GM18502 (cell line): ENCODE results near the gene NPLOC4.

Source experiments
- ATAC-seq: cut with Tn5 transposase; IDR thresholded peaks from one replicate; pipeline ENCODE4 v1.9.1; 2021; ENCODE audit warnings: mild to moderate bottlenecking; ENCODE audit not compliant: unreplicated experiment, poor library complexity

The NPLOC4 gene

DNA sequence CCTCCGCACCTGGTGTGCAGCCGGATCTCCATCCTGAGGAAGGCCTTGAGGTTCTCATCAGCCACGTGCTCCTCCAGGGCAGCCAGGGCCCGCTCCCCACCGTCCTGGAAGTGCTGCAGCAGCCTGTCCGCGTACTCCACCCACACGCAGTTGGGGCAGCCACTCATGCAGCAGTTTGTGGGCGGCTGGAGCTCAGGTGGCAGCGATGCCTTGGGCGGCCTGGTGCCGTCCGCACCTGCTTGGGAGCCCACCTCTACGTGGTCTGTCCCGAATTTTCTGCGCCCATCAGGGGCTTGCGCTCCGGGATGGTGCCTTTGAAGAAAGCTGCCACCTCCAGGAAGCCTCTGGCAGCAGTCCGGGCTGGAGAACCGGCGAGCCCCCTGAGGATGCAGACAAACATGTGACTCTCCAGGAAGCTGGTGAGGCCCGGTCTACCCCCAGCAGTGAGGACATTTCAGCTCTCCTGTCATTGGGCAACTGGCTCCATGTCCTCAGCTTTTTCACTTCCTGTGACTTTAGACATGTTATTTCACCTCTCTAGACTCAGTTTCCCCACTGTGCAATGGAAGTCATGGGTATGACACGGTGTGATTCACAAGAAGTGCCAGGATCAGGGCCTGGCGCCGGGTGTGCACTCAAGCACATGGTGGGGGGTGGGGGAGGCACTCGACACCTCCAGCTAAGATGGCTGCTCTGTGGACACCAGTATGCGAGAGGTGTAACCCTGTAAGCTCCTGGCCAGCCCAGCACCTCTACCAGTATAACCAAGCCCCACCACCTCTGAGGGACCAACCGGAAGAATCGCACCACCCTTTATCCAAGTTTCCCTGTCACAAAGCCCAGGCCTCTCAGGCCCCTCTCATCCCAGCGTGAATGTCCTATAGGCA is 28.5 kb upstream of the NPLOC4 start:
- ATAC-seq: peak; percentile 8

- no peak for ATAC-seq
Observed at GRCh38 chr17:81664051-81664470, 27.1 kb upstream of the NPLOC4 start.

GRCh38 chr17:81662002-81662401 is 25.1 kb upstream of the NPLOC4 start:
- no peak for ATAC-seq

DNA sequence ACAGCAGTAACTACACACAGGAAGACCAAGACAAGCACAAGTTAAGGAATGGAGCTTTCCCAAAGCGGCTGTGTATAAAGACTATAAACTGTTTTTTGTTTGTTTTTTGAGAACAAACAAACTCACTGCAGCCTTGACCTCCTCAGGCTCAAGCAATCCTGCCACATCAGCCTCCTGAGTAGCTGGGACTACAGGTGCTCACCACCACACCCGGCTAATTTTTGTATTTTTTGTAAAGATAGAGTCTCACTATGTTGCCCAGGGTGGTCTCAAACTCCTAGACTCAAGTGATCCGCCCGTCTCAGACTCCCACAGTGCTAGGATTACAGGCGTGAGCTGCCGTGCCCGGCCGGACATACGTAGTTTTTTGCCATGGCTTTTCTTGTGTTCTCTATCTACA is 23.5 kb upstream of the NPLOC4 start:
- no peak for ATAC-seq

DNA sequence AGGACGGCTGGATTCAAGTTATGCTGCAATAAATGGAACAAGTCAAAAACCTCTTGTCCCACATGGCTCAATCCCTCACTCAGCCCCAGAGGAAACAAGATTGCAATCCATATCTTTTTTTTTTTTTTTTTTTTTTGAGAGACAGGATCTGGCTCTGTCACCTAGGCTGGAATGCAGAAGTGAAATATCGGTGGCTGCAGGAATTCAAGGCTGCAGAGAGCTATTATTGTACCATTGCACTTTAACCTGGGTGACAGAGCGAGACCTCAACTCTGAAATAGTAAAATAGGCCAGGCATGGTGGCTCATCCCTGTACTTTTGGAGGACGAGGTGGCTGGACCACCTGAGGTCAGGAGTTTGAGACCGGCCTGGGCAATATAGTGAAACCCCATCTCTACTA is 22.1 kb upstream of the NPLOC4 start:
- no peak for ATAC-seq

DNA sequence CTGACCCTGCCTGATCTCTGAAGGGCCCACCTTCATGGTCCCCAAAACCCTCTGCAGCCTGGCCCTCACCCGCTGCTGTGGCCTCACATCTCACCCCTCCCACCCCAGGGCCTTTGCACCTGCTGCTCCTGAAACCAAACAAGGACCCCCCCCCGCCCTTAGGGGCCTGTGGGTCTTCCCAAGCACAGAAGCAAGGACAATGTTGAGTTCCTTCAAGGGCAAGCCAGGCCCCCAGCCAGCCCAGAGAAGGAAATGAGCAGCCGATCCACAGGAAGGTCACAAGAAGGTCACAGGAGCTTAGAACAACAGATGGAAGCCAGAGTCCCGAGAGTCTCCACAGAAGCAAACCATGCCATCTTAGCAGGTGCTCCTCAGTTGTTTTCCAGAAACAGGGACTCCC is 19.9 kb upstream of the NPLOC4 start:
- ATAC-seq: no peak

DNA sequence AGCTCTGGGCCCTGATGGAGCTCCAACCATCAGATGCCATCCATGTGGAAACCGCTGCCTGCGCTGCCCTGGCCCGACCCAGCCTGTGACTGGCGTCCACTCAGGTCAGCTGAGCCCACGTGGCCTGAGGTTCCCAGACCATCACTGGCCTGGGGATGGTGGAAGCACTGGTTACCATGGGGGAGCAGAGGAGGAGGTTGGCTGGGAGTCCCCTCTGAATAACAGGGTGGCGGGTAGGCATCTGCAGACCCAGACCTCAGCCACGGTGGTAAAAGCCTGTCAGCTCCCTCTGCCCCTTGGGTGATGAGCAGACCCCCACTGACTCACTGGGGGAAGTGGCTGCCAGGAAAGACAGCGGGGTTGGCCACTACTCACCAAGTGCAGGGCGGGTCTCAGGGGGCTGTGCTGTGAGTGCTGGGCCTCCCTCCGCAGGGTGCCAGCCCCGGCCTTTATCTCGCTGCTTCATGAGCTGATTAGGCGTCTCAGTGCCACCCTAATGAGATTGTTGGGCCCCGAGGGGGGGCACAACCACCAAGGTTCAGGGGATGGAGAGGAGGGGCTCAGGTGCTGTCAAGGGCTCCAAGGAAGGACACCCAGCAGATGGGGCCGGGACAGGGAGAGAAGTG is 19.3 kb upstream of the NPLOC4 start, which contains the start of gene PDE6G:
Gene PDE6G, minus strand, starts transcription at position 425 of the 626 bp plus-strand sequence. CDS start 3,237 bp downstream, outside the sequence.
- ATAC-seq: no peak

- ATAC-seq: no peak
Observed at GRCh38 chr17:81655378-81656117, 18.6 kb upstream of the NPLOC4 start.

DNA sequence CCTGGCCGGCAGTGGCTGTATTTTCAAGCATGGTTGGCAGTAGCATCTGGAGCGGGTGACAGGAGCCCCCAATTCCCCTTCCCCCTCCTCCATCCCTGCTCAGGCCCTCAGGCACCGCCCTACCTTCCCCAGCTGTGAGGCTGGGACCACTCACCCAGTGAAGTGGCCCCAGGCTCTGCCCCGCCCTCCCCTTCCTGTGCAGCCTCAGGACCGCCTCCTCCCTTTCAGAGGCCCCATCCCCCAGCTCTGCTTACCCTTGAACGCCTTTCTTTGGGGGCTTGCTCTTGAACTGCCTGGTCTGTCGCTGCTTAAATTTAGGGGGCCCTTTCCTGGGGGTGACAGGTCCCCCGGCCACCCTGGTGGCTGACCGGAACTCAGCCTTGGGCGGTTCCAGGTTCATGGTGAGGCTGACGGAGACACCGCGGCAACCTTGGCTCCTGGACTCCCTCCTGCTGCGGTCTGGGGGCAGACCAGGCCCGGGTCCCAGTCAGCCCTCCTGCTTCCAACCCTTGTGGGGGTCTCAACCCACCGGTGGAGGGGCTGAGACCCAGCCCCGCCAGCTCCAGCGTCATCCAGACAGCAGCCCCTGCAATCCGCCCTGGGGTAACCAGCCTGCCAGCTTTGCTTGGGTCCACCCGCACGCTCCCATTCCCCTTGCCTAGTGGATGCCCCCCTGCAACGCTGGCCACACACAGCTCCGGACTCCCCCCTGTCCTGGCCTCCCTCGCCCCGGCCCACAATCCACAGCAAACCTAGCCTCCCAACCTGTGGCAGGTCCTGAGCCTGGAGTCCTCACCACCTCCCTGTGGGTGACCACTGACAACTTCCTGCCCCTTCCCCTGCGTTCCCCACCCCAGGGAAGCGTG is 16.2 kb upstream of the NPLOC4 start:
- no peak for ATAC-seq

DNA sequence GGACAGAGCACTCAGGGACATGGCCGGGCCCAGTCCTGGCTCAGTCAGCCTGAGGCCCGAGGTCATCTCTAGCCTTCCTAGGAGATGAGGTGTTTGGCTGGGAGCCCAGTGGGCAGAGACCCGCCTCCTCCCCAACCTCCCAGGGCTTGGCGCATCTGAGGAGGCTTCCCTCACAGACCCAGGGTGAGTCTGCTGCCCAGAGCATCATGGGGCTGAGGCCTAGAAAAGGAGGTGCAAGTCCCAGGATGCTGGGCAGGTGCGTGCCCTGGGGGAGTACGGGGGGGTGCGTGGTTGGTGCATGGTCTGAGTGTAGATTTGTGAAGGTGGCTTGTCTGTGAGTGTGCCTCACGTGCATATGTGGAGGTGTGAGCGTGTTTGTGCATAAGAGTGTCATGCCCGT is 14.8 kb upstream of the NPLOC4 start:
- no peak for ATAC-seq

- no peak for ATAC-seq
Observed at GRCh38 chr17:81650951-81651350, 14.0 kb upstream of the NPLOC4 start.

- ATAC-seq: no peak
Observed at GRCh38 chr17:81648707-81649085, 11.8 kb upstream of the NPLOC4 start.

DNA sequence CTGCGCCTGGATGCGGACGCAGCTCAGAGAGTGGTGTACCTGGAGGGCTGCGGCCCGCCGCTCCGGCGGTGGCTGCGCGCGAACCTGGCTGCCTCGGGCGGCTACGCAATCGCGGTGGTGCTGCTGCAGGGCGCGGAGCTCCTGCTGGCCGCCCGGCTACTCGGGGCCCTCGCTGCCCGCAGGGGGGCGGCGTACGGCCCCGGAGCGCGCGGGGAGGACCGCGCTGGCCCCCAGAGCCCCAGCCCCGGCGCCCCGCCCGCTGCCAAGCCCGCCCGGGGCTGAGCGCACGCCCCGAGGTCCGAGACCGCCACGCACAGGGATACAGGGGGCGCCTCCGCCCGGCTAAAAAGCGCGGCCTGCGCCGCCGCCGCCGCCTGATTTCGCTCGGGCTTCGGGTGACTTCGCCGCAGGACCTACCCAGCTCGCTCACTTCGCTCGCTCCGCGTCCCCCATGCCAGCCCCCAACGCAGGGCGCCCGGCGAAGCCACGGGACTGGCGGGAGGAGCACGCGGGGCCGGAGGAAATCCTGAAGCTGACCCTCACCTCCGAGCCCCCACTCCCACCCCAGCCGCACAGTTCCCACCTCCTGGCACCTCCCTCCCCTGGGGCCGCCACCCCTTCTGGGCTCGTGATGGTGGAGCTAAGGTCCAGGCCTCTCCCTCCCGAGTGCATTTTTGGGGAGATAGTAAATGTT is 11.2 kb upstream of the NPLOC4 start:
- no peak for ATAC-seq

DNA sequence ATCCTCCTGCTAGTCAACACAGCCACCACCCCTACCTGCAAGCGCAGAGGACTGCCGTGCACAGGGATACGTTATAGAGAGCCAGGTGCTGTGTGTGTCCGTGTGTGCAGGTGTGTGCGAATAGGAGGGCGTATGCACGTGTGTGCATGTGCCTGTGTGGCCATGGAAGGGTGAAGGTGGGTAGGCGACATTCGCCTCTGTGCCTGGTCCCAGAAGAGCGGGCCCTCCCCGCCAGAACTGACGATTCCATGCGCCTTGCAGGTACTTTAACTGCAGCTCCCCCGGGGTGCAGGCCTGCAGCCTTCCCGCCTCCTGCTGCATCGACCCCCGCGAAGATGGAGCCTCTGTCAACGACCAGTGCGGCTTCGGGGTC is 10.7 kb upstream of the NPLOC4 start:
- no peak for ATAC-seq

DNA sequence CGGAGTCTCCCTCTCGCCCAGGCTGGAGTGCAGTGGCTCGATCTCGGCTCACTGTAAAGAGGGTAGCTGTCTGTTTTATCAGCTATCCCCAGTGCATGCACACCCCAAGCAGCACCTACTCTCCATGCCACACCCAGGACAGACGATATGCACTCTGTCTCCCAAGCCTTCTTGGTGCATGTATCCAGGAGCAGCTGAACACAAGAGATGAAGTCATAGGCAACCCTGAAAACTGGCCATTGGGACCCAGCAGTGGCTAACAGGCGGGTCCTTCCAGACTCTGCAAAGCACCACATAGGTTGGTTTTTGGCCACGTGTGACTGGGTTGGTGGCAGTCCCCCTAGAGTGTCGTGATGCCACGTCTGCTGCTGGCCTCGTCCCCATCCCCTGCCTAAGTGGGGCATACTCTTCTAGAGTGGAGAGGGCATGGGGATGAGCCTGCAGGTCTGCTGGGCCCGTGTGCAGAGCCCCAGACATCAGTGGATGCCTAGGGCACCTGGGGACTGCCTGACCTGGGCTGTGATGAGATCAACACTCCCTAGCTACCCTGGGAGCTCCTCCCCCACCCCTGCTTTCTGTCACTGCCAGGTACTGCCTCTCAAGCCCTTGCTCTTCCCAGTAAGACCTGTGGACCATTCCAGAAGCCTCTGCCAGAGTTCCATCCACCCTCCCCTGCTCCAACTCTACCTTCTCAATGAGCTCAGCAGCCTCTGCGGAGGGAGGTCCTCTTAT is 10.1 kb upstream of the NPLOC4 start:
- ATAC-seq: no peak

- ATAC-seq: no peak
Observed at GRCh38 chr17:81644976-81645952, 8.4 kb upstream of the NPLOC4 start.

GRCh38 chr17:81644496-81644895 is 7.6 kb upstream of the NPLOC4 start:
- ATAC-seq: no peak
